ENCODE results near the gene DGKD.

The DGKD gene

DNA sequence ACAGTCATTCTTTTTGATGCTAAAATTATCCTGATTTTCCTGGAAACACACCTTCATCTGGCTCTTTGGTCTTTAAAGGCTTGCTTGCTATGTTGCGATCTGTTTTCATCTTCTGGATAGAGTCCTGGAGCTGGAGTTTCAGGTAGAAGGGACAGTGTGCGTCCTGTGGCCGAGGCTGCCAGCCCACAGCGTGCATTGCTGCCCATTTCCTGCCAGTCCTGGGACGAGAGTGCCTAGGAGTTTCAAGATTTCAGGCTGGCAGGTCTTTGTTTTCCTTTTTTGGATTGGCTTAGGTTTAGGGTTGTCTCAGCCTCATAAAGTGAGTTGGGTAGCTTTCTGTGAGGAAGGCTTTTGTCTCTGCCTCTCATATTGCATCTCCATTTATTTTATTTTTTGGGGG is 14.5 kb downstream of the DGKD start:
- TF ChIP-seq, protein P1, sequence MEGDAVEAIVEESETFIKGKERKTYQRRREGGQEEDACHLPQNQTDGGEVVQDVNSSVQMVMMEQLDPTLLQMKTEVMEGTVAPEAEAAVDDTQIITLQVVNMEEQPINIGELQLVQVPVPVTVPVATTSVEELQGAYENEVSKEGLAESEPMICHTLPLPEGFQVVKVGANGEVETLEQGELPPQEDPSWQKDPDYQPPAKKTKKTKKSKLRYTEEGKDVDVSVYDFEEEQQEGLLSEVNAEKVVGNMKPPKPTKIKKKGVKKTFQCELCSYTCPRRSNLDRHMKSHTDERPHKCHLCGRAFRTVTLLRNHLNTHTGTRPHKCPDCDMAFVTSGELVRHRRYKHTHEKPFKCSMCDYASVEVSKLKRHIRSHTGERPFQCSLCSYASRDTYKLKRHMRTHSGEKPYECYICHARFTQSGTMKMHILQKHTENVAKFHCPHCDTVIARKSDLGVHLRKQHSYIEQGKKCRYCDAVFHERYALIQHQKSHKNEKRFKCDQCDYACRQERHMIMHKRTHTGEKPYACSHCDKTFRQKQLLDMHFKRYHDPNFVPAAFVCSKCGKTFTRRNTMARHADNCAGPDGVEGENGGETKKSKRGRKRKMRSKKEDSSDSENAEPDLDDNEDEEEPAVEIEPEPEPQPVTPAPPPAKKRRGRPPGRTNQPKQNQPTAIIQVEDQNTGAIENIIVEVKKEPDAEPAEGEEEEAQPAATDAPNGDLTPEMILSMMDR (IDR thresholded peaks at IDR 0.05): no peak

DNA sequence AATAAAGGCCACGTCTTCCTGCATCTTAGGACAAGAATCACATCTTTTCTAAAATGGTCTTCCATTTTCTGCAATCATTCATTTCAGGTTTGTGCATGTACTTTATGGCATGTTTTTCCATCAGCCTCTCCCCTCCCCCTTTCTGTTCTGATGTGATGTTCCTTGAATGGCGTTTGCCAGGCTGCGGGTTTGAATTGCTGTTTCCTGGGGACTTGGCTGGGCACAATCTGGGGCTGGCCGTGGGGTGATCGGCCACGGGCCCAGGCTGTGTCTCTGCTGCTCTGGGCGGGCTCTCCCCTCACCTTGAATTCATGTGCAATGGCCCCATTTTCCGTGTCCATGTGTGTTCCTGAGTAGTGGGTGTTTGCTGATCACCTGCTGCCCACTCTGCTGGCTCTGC is 15.2 kb downstream of the DGKD start:
- TF ChIP-seq, protein P1 (IDR thresholded peaks at IDR 0.05): no peak

DNA sequence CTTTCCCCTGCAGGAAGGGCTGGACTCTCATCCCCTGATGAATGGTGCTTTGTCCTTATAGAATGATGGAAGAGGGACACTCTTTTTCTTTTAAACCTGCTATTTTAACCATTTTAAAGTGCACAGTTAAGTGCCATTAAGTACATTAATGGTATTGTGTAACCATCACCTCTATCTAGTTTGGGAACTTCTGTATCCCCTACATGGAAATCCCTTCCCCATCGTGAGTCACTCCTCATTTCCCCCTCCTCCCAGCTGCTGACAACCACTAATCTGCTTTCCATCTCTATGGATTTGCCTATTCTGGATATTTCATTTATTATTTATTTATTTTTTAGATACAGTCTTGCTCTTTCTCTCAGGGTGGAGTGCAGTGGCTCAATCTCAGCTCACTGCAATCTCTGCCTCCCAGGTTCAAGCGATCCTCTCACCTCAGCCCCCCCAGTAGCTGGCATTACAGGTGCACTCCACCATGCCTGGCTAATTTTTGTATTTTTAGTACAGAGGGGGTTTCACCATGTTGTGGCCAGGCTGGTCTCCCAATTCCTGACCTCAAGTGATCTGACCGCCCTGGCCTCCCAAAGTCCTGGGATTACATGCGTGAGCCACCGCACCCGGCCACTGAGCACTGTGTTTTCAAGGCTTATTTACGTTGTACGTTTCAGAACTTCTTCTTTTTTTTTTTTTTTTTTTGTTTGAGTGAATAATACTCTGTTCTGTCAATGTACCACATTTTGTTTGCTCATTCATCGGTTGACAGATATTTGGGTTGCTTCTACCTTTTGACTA is 15.8 kb downstream of the DGKD start:
- TF ChIP-seq, protein P1 (IDR thresholded peaks at IDR 0.05): no peak

DNA sequence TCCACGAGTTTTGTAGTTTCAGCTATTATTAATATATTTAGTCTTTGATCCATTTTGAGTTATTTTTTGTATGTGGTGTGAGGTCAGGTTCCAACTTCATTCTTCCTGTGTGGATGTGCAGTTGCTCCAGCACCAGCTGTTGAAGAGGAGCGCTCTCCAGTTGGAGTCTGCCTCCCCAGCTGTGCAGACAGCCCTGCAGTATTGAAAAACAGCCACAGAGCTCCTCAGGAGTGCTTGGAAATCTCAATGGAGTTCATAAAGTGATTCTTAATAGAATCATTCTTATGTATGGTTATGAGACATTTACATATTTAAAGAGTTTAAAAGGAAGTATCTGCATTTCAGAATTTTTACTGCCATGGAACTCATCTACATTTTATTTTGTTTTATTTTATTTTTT is 17.3 kb downstream of the DGKD start:
- TF ChIP-seq, protein P1 (IDR thresholded peaks at IDR 0.05): no peak

DNA sequence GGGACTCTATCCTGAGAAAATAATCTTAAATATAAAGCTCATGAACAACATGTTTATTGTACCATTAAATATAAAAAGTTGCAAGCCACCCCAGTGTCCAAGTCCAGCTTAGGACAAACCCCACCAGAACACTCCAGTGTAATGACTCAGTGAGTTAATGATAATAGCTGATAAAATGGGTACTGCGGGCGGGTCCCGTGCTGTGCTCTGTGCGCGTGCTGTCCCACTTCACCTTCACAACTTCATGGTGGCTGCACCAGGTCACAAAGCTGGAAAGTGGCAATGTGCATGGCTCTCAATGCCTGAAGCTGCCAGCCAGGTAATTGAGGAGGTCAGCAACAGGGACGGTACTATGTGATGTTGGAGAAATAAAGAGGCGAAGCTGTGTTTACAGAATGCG is 18.6 kb downstream of the DGKD start:
- TF ChIP-seq, protein P1 (IDR thresholded peaks at IDR 0.05): no peak

- TF ChIP-seq, protein P1 (IDR thresholded peaks at IDR 0.05): no peak
These were observed 19.0 kb downstream of the DGKD start for GRCh38 chr2:233373316-233373715.

GRCh38 chr2:233375490-233376314 is 21.4 kb downstream of the DGKD start:
- TF ChIP-seq, protein P1 (IDR thresholded peaks at IDR 0.05): no peak

Measured in LNCAP (cell line).